ENCODE data around the gene ACSL4.

ACSL4 gene

GRCh38 chrX:109773374-109773773 lies 40.3 kb upstream of the ACSL4 start:
- DNase-seq (ENCODE audit: insufficient read length, low spot score) = no peak
- FAIRE-seq = no peak
- no peak for TF ChIP-seq CTCF (IDR thresholded peaks at IDR 0.05; ENCODE audit: insufficient read depth, missing control alignments)

- DNase-seq (ENCODE audit: insufficient read length, low spot score) (no peak), FAIRE-seq (no peak)
- TF ChIP-seq CTCF (IDR thresholded peaks at IDR 0.05; ENCODE audit: insufficient read depth, missing control alignments) = no peak
Observed at GRCh38 chrX:109770780-109771179, 37.7 kb upstream of the ACSL4 start.

- FAIRE-seq (no peak), DNase-seq (ENCODE audit: insufficient read length, low spot score) (no peak)
- TF ChIP-seq CTCF (IDR thresholded peaks at IDR 0.05; ENCODE audit: insufficient read depth, missing control alignments) = no peak
Observed at GRCh38 chrX:109760922-109761250, 27.8 kb upstream of the ACSL4 start.

GRCh38 chrX:109760209-109760921 lies 27.3 kb upstream of the ACSL4 start:
- TF ChIP-seq CTCF (IDR thresholded peaks at IDR 0.05; ENCODE audit: insufficient read depth, missing control alignments) = no peak
- no peak for FAIRE-seq
- no peak for DNase-seq (ENCODE audit: insufficient read length, low spot score)

- FAIRE-seq (no peak), DNase-seq (ENCODE audit: insufficient read length, low spot score) (no peak)
- TF ChIP-seq CTCF (IDR thresholded peaks at IDR 0.05; ENCODE audit: insufficient read depth, missing control alignments) = no peak
Observed at GRCh38 chrX:109753256-109753655, 20.2 kb upstream of the ACSL4 start.

- DNase-seq (ENCODE audit: insufficient read length, low spot score) (no peak), FAIRE-seq (no peak)
- no peak for TF ChIP-seq CTCF (IDR thresholded peaks at IDR 0.05; ENCODE audit: insufficient read depth, missing control alignments)
Observed at GRCh38 chrX:109751698-109752097, 18.6 kb upstream of the ACSL4 start.

GRCh38 chrX:109749207-109749606 lies 16.1 kb upstream of the ACSL4 start:
- TF ChIP-seq CTCF (IDR thresholded peaks at IDR 0.05; ENCODE audit: insufficient read depth, missing control alignments) = no peak
- no peak for FAIRE-seq
- no peak for DNase-seq (ENCODE audit: insufficient read length, low spot score)
